ENCODE measurements around the gene CD6.

Gene CD6

GRCh38 chr11:61011950-61012736, 40.7 kb downstream of the CD6 start:
- no peak for FAIRE-seq

- no peak for FAIRE-seq
Observed at GRCh38 chr11:61012737-61013215, 41.3 kb downstream of the CD6 start.

GRCh38 chr11:61018059-61018458, 46.6 kb downstream of the CD6 start:
- FAIRE-seq: no peak

- no peak for FAIRE-seq
Observed at GRCh38 chr11:61019037-61019831, 47.8 kb downstream of the CD6 start.

- FAIRE-seq: no peak
Observed at GRCh38 chr11:61019832-61020405, 48.4 kb downstream of the CD6 start.

- no peak for FAIRE-seq
Observed at GRCh38 chr11:61020551-61021235, 49.2 kb downstream of the CD6 start.

- no peak for FAIRE-seq
Observed at GRCh38 chr11:61021661-61022212, 50.3 kb downstream of the CD6 start.

- FAIRE-seq: no peak
Observed at GRCh38 chr11:61022311-61023085, 51.0 kb downstream of the CD6 start.

GRCh38 chr11:61023086-61023965, 51.8 kb downstream of the CD6 start:
- no peak for FAIRE-seq

GRCh38 chr11:61023966-61024295, 52.5 kb downstream of the CD6 start:
- FAIRE-seq: no peak

GRCh38 chr11:61024938-61025820, 53.7 kb downstream of the CD6 start:
- FAIRE-seq: no peak

GRCh38 chr11:61025821-61026120, 54.3 kb downstream of the CD6 start:
- FAIRE-seq: no peak

GRCh38 chr11:61026121-61027031, 54.9 kb downstream of the CD6 start:
- FAIRE-seq: no peak

GRCh38 chr11:61027141-61027840, 55.8 kb downstream of the CD6 start:
- no peak for FAIRE-seq

- no peak for FAIRE-seq
Observed at GRCh38 chr11:61028135-61028729, 56.8 kb downstream of the CD6 start.

GRCh38 chr11:61032824-61033223, 61.3 kb downstream of the CD6 start:
- no peak for FAIRE-seq

- no peak for FAIRE-seq
Observed at GRCh38 chr11:61033417-61033816, 61.9 kb downstream of the CD6 start.

GRCh38 chr11:61034111-61034510, 62.6 kb downstream of the CD6 start:
- no peak for FAIRE-seq

Data from endometrium (tissue), 2 donors.